HG02884 (cell line): ENCODE results near the gene EBP.

Experiments
- ATAC-seq: cut with Tn5 transposase; IDR thresholded peaks from one replicate; pipeline ENCODE4 v1.9.1; 2021; ENCODE audit warnings: mild to moderate bottlenecking, moderate library complexity; ENCODE audit not compliant: unreplicated experiment

EBP gene

DNA sequence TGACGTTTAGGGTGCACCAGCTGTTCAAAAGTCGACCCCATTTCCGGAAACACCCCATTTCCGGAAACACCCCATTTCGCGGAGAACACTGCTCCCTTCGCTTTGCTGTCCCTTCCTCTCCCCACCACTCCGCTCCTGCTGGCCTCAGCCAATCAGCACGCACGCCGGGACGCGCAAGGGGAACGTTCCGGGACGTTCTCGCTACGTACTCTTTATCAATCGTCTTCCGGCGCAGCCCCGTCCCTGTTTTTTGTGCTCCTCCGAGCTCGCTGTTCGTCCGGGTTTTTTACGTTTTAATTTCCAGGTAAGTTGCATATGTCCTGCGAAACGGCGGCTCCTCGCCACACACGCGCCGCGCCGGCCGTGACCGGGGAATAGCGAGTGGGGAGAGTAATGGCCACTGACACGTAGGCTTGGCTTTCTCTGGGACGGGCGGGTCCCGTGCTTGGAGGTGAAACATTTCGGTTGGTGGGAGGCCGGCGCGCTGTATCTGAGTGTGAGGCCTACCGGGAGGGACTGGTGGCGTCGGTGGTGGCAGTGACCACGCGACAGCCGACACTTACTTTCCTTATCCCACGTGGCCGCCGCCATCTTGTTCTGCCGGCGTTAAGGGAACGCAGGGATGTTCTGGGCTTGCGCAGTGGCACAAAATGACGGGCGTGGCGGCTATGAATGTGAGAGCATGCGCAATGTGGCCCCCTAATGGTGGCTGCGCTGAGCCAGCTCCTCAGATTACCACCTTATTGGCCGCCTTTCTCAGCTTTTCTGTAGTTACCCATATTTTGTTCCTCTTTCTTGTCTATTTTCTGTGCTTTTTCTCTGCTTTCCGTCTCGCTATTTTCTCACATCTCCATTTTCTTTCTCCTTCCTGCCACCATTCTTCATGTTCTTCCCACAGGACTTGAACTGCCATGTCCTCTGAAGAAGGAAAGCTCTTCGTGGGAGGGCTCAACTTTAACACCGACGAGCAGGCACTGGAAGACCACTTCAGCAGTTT, 53.0 kb downstream of the EBP start, which contains the start of gene RBM3:
RBM3 (plus strand) TSS at position 215 of the 997 bp plus-strand sequence; CDS start at position 912, 697 bp downstream.
- ATAC-seq, result peak; percentile 82

- ATAC-seq, result no peak
Measured at GRCh38 chrX:48575642-48576041, 54.0 kb downstream of the EBP start.

- no peak for ATAC-seq
Measured at GRCh38 chrX:48576108-48576507, 54.5 kb downstream of the EBP start.
